Astrocyte (in vitro differentiated cells and primary cell): ENCODE data around the gene INPP4B.

ENCODE experiments used
- EZH2 ChIP-seq: IDR thresholded peaks from 2 replicates; pipeline ENCODE4 v1.6.1; 2012; ENCODE audit warnings: mild to moderate bottlenecking, low read length, inconsistent platforms; ENCODE audit not compliant: insufficient read depth
- TF ChIP-seq, protein P1 (sequence below): IDR thresholded peaks from 2 replicates; pipeline ENCODE4 v1.5.1; 2011; ENCODE audit warnings: low read depth, mild to moderate bottlenecking, inconsistent platforms, low read length, moderate library complexity; ENCODE audit not compliant: insufficient read depth

DNA sequence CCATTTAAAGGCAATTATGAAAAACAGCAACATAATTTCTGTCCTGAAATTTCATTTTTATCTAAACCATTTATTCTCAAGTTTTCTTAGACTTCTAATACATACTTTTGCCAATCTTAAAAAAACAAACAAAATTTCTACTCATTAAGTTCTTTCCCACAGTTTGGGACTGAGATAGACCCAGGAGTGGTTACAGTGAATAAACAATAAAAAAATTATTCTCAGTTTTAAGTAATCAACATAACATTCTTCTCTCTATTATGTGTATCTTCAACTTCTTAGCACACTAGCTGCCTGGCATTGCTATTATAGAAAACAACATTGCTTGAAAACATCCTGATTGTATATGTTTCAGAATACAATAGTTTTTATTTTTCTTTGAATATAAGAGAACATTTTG, 676.9 kb downstream of the INPP4B start:
- no peak for TF ChIP-seq EZH2
- TF ChIP-seq, protein P1, sequence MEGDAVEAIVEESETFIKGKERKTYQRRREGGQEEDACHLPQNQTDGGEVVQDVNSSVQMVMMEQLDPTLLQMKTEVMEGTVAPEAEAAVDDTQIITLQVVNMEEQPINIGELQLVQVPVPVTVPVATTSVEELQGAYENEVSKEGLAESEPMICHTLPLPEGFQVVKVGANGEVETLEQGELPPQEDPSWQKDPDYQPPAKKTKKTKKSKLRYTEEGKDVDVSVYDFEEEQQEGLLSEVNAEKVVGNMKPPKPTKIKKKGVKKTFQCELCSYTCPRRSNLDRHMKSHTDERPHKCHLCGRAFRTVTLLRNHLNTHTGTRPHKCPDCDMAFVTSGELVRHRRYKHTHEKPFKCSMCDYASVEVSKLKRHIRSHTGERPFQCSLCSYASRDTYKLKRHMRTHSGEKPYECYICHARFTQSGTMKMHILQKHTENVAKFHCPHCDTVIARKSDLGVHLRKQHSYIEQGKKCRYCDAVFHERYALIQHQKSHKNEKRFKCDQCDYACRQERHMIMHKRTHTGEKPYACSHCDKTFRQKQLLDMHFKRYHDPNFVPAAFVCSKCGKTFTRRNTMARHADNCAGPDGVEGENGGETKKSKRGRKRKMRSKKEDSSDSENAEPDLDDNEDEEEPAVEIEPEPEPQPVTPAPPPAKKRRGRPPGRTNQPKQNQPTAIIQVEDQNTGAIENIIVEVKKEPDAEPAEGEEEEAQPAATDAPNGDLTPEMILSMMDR, result no peak
